GM12864 (cell line): ENCODE data around the gene ATP2C1.
"Not testable (repeated sequence)": the region's sequence is repeated elsewhere in the genome, so short reads cannot be mapped to it uniquely, and the experiment has no call there.

Source experiments
- DNase-seq: peaks from one replicate; pipeline ENCODE4 v3.0.0-alpha.2; 2011; ENCODE audit warnings: low read depth
- H3K4me3 ChIP-seq: 2 replicates; pipeline ENCODE4 v1.5.1; 2011; ENCODE audit warnings: mild to moderate bottlenecking, low read depth, low read length, control low read depth
- CTCF ChIP-seq: IDR thresholded peaks from 2 replicates; pipeline ENCODE4 v1.5.1; 2011; ENCODE audit warnings: low read depth, mild to moderate bottlenecking, moderate library complexity, low read length, control low read depth, inconsistent platforms; ENCODE audit errors: missing control alignments

The ATP2C1 gene

GRCh38 chr3:130961458-130961857 lies 67.6 kb downstream of the ATP2C1 start:
- TF ChIP-seq CTCF, result no peak
- no peak for DNase-seq
- H3K4me3 ChIP-seq, result no peak overlapping the region

- no peak overlapping the region for H3K4me3 ChIP-seq
- no peak for TF ChIP-seq CTCF
- DNase-seq, result no peak
These were observed 69.6 kb downstream of the ATP2C1 start for GRCh38 chr3:130963444-130963843.

GRCh38 chr3:130963878-130964277 lies 70.0 kb downstream of the ATP2C1 start:
- no peak for DNase-seq
- TF ChIP-seq CTCF, result no peak
- no peak overlapping the region for H3K4me3 ChIP-seq

GRCh38 chr3:130967281-130967680 lies 73.4 kb downstream of the ATP2C1 start:
- no peak for DNase-seq
- no peak for TF ChIP-seq CTCF
- H3K4me3 ChIP-seq, result no peak overlapping the region

- no peak for TF ChIP-seq CTCF
- no peak for DNase-seq
- H3K4me3 ChIP-seq, result no peak overlapping the region
These were observed 74.3 kb downstream of the ATP2C1 start for GRCh38 chr3:130968221-130968620.

GRCh38 chr3:130969621-130970020 lies 75.7 kb downstream of the ATP2C1 start:
- TF ChIP-seq CTCF, result no peak
- no peak for DNase-seq
- H3K4me3 ChIP-seq, result no peak overlapping the region

GRCh38 chr3:130971208-130971607 lies 77.3 kb downstream of the ATP2C1 start:
- DNase-seq, result no peak
- no peak for TF ChIP-seq CTCF

GRCh38 chr3:130972592-130972991 lies 78.7 kb downstream of the ATP2C1 start:
- not testable (repeated sequence) for DNase-seq, H3K4me3 ChIP-seq

More at GRCh38 chr3:130971208-130971607, 77.3 kb downstream of the ATP2C1 start:
- no peak overlapping the region for H3K4me3 ChIP-seq
